Ovary (tissue), 9 donors: ENCODE data around the gene KCNN3. TPM values are rescaled to one million over a fixed set of nuclear protein-coding genes. Genes with fewer than 3 reads are reported as not detected.

Experiments
- DNase-seq, 5 donors: peaks; one replicate each; pipeline ENCODE4 v3.0.0-alpha.2; 2019 to 2020
- H3K27ac ChIP-seq, 2 donors: fragments of 200-600 bp; one replicate each; pipeline versions ENCODE4 v1.5.1 to v1.8.0; 2019 to 2022
- H3K27me3 ChIP-seq: fragments of 200-600 bp; one replicate; pipeline ENCODE4 v1.8.0; 2022
- H3K36me3 ChIP-seq: fragments of 200-600 bp; sonication (generic); one replicate; pipeline ENCODE4 v1.5.1; 2019
- H3K4me1 ChIP-seq: one replicate; pipeline ENCODE4 v1.8.1; 2013; ENCODE audit warnings: mild to moderate bottlenecking, moderate library complexity; ENCODE audit not compliant: insufficient read depth
- H3K4me3 ChIP-seq: fragments of 200-600 bp; sonication (generic); one replicate; pipeline ENCODE4 v1.5.1; 2017
- H3K9me3 ChIP-seq, 2 donors: fragments of 200-600 bp in 1 of 2; sonication (generic) in 1 of 2; one replicate each; pipeline versions ENCODE4 v1.5.1 to v1.8.1; 2013 to 2019; ENCODE audit warnings: mild to moderate bottlenecking in 1 of 2, moderate library complexity in 1 of 2
- CTCF ChIP-seq, 3 donors: fragments of 450-650 bp in 2 of 3; fragments of 200-600 bp in 1 of 3; IDR thresholded peaks; one replicate each; pipeline versions ENCODE4 v1.5.1 to v1.8.0; 2016 to 2022; ENCODE audit warnings: antibody characterized with exemption in 3 of 3, mild to moderate bottlenecking in 1 of 3
- EP300 ChIP-seq: sonication (generic); formaldehyde crosslinking; IDR thresholded peaks from one replicate; pipeline ENCODE4 v1.6.1; 2017; ENCODE audit warnings: antibody characterized with exemption
- POLR2A ChIP-seq: fragments of 450-650 bp; IDR thresholded peaks from one replicate; pipeline ENCODE4 v1.6.1; 2017; ENCODE audit warnings: antibody characterized with exemption, mild to moderate bottlenecking, moderate library complexity
- WGBS, 3 donors: extraction: QIAGEN DNeasy Blood & Tissue Kit in 1 of 3; methylation state at CpG; one replicate each; pipeline versions ENCODE4 v1.1.5 to v1.1.7; 2013 to 2017; 5-methylcytosine and 5-hydroxymethylcytosine counted together
- intact Hi-C, 4 donors: fragments of 100-400 bp; cut with DNase I; formaldehyde crosslinking; loops; one replicate each; pipeline versions ENCODE4 v1.11.0 to v1.15.1; 2022 to 2023
- polyA plus RNA-seq, 2 donors: library from polyadenylated mRNA; stranded (reverse); fragments of 200-250 nt in 1 of 2; fragments of 350-450 nt in 1 of 2; fragmentation: Illumina TruSeq in 1 of 2; extraction: RNeasy Lipid Tissue Mini Kit (QIAGEN cat#74804) in 1 of 2; gene quantifications; one replicate each; pipeline ENCODE4 v1.2.3, GENCODE V29; 2013 to 2014
- total RNA-seq, 7 donors: library from RNA; depleted of rRNA in 2 of 7; stranded (reverse); fragments of >200 nt in 2 of 7; fragmentation: NEBNext Ultra II Directional in 3 of 7; extraction: Animal tissue kit (Norgen Biotek cat#: 25700) in 3 of 7; gene quantifications; one replicate each; pipeline versions ENCODE4 v1.1.0 to v1.2.4, GENCODE V29; 2016 to 2023
- donor health status: DM: no; HTN: no; CAD: no; lungs with moderate emphysema.
- donor health status: DM: no; HTN: no; CAD: no.
- donor health status: Bipolar disorder and iron deficiency.
- donor health status: DM: yes; HTN: yes; CAD: no.
- donor health status: DM: no; HTN: no; CAD: no.
- donor health status: DM: yes; HTN: yes; CAD: no.

The KCNN3 gene
- total and polyA plus RNA-seq, 9 donors, result 0.71 to 6.1 (median 1.7) TPM

- Histone ChIP-seq H3K4me1 (no peaks in the 10 kb centered on the region), H3K27me3 (no peaks in the 10 kb centered on the region), H3K4me3 (no peak overlapping the region), H3K9me3 (no peaks in the 10 kb centered on the region), H3K36me3 (no peaks in the 10 kb centered on the region), H3K27ac (no peak overlapping the region)
- intact Hi-C loops, result no loop called here
- WGBS, 3 donors, result 72 to 83% (median 82%) methylated on average over 6 of the region's 6 CpGs
- no peak for TF ChIP-seq CTCF (IDR thresholded peaks at IDR 0.05)
- no peak for TF ChIP-seq EP300
- peak in 1 of 5 donors; percentile 50 for DNase-seq
Measured at GRCh38 chr1:154820646-154821045, 49.4 kb downstream of the KCNN3 start.

DNA sequence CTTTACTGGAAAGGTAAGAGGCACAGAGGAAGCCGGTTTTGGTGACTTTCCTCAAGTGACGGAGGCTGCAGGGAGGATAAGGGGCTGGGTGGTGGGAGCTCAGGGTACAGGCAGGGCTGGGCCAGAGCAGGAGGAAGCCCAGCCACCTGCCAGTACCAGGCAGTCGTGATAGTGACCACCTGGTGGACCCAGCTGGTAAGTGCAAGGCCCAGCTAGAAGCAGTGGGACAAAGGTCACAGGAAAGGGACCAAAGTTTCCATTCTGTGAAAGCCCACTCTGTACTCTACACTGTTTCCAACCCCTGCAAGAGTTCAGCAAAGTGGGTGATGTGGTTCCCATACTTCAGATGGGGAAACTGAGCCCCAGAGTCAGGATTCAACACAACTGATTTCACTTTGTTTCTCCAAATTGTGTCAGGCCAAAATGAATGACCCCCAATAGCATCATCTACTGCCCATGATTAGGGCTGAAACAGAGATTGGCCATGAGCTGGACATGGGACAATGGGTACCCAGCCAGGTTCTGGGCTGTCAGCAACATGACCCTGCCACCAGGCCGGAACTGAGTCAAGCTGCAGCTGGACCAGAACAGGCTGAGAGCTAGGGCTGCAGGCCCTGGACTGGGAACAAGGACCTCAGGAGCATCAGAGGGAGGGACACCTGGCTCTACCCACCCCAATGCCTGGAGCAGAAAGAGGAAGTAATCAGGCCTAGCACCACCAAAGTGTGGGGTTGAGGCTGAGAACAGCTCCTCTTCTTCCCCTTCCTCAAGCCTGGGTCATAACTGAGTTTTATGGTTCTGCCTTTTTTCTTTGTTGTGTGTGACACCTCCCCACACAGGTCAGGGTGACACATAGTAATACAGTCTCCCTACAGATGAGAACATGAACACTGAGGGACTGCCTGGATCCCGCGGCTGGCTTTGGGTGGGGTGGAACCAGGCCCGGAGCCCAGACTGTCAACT, 50.2 kb downstream of the KCNN3 start:
- no peaks in the 10 kb centered on the region for H3K9me3 ChIP-seq
- H3K27ac ChIP-seq, result no peak overlapping the region
- no peak for DNase-seq
- intact Hi-C loops, result no loop called here
- no peaks in the 10 kb centered on the region for H3K36me3 ChIP-seq
- no peak for TF ChIP-seq EP300
- no peak for TF ChIP-seq POLR2A
- no peak for TF ChIP-seq CTCF (IDR thresholded peaks at IDR 0.05)
- H3K4me3 ChIP-seq, result no peak overlapping the region
- 81 to 85% (median 83%) methylated on average over 7 of the region's 7 CpGs for WGBS, 3 donors
- no peaks in the 10 kb centered on the region for H3K27me3 ChIP-seq
- no peaks in the 10 kb centered on the region for H3K4me1 ChIP-seq

DNA sequence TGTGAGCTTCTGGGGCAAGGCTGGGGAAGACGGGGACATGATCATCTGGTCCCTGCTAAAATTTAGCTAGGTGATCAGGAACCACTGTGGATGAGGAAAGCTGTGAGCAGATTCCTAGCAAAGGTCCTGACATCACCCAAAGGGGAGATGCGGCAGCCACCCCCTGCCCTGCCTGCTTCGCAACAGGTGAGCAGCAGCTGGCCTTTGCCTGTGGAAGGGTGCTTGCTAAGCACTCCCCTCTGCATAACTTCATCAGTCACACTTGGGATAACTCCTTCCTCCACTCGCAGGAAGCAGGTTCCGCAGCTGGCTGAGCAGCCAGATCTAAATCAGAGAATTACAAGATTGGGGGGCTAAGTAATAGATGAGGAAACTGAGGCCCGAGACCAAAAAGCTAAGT, 51.2 kb downstream of the KCNN3 start:
- Histone ChIP-seq H3K36me3 (no peaks in the 10 kb centered on the region), H3K4me1 (no peaks in the 10 kb centered on the region), H3K9me3 (no peaks in the 10 kb centered on the region), H3K27ac (no peak overlapping the region), H3K4me3 (no peak overlapping the region), H3K27me3 (no peaks in the 10 kb centered on the region)
- intact Hi-C loops, result no loop called here
- no peak for DNase-seq
- no peak for TF ChIP-seq CTCF (IDR thresholded peaks at IDR 0.05)
- TF ChIP-seq EP300, result no peak
- WGBS, 3 donors, result 92 to 94% (median 92%) methylated on average over 6 of the region's 6 CpGs

DNA sequence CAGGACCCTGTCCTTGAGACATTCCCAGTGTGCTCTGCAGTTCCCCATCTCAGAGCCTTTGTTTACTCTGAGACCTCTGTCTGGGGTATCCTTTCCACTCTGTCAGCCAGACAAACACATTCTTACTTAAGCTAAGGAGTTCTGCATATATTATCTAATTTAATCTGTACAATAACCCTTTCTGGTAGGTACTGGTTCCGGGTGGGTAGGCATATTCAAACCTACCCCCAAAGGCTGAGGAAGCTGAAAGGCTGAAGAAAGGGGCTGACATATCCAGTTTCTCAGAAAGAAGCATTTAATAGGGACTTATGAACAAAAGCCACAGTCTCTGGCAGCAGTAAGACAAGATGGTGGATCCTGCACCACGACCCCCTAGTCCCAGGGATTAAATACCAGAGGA, 53.1 kb downstream of the KCNN3 start:
- Histone ChIP-seq H3K9me3 (no peaks in the 10 kb centered on the region), H3K27ac (no peak overlapping the region), H3K36me3 (no peaks in the 10 kb centered on the region), H3K4me3 (no peak overlapping the region), H3K4me1 (no peaks in the 10 kb centered on the region), H3K27me3 (no peaks in the 10 kb centered on the region)
- intact Hi-C loops, result no loop called here
- DNase-seq, result no peak
- TF ChIP-seq CTCF (IDR thresholded peaks at IDR 0.05) (no peak), EP300 (no peak), POLR2A (no peak)
- WGBS, 3 donors, result 89 to 96% (median 96%) methylated on average over 2 of the region's 2 CpGs
